ENCODE results near the gene GPA33.

GPA33 gene

DNA sequence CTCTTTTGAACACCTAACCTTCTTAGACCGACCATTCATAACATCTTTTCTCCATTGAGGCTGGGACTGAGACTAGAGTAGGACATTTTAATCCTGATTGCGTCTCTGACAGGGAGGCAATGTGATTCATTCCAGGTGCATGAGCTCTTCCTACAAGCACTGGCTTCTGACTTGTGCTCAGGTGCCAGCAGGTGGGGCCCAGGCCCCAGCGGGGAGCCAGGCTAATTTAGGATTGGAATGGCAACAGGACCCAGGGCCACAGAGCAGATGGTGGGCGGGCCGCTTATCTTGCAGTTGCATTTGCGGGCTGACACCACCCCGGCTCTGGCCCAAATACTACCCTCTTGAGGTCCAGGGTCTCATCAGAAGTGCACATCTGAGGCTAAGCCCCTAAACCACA is 4.1 kb downstream of the GPA33 start:
- TF ChIP-seq, protein P1, sequence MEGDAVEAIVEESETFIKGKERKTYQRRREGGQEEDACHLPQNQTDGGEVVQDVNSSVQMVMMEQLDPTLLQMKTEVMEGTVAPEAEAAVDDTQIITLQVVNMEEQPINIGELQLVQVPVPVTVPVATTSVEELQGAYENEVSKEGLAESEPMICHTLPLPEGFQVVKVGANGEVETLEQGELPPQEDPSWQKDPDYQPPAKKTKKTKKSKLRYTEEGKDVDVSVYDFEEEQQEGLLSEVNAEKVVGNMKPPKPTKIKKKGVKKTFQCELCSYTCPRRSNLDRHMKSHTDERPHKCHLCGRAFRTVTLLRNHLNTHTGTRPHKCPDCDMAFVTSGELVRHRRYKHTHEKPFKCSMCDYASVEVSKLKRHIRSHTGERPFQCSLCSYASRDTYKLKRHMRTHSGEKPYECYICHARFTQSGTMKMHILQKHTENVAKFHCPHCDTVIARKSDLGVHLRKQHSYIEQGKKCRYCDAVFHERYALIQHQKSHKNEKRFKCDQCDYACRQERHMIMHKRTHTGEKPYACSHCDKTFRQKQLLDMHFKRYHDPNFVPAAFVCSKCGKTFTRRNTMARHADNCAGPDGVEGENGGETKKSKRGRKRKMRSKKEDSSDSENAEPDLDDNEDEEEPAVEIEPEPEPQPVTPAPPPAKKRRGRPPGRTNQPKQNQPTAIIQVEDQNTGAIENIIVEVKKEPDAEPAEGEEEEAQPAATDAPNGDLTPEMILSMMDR (IDR thresholded peaks at IDR 0.05; ENCODE audit: control extremely low read depth, extremely low read depth, low read depth, missing control alignments), result no peak
- no peak for DNase-seq (ENCODE audit: extremely low spot score)
- CTCF ChIA-PET, result interaction anchor here (1.0 to 1.5 kb wide), 3 partner anchors 23 to 447 kb away, joined by 3 read pairs; no protein-coding TSS in a partner anchor
- POLR2A ChIA-PET, result no interaction called here

DNA sequence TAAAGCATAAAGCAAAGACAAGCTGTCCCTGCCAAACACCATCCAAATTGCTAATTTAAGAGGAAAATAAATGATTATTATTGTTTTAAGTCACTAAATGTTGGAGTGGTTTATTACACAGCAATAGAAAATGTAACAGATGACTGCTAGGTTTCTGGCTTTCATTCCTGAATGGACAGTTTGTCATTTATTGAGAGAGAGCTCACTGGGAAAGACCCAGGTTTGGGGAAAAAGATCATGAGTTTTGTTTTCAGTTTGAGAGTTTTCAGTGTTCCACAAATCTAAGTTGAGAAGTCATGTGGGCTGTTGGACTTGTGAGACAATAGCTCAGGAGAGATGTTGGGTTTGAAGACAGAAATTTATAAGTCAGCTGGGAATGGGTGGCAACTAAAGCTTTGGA is 5.4 kb downstream of the GPA33 start:
- ChIA-PET POLR2A (interaction anchor here (0.6 kb wide), 1 partner anchor 136 kb away, joined by 3 read pairs; no protein-coding TSS in a partner anchor), CTCF (interaction anchor here (1.4 to 3.4 kb wide), 3 partner anchors 9 to 450 kb away, joined by 4 to 9 read pairs (median 7); partner anchors contain the start of gene STYXL2)
- TF ChIP-seq, protein P1 (IDR thresholded peaks at IDR 0.05; ENCODE audit: control extremely low read depth, extremely low read depth, low read depth, missing control alignments), result no peak
- no peak for DNase-seq (ENCODE audit: extremely low spot score)

DNA sequence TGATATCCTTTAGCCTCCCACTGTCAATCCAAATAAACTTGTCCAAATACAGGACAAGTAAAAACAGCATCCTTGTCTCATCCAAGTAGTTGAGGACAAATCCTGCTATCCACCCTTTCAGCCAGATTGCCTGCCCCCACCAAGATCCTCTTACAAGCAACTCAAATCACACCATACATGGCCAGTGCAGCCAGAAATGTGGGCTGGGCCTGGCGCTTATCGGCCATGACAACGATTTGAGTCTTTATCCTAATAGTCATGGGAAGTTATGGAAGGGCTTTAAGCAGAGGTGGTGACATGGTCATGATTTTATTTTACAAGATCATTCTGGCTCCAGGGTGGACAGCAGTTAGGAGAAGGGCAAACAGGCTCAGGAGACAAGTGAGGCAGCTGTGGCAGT is 6.3 kb downstream of the GPA33 start:
- ChIA-PET POLR2A (no interaction called here), CTCF (interaction anchor here (1.4 to 3.4 kb wide), 3 partner anchors 10 to 450 kb away, joined by 4 to 9 read pairs (median 7); partner anchors contain the start of gene STYXL2)
- DNase-seq (ENCODE audit: extremely low spot score), result no peak
- TF ChIP-seq, protein P1 (IDR thresholded peaks at IDR 0.05; ENCODE audit: control extremely low read depth, extremely low read depth, low read depth, missing control alignments), result no peak

DNA sequence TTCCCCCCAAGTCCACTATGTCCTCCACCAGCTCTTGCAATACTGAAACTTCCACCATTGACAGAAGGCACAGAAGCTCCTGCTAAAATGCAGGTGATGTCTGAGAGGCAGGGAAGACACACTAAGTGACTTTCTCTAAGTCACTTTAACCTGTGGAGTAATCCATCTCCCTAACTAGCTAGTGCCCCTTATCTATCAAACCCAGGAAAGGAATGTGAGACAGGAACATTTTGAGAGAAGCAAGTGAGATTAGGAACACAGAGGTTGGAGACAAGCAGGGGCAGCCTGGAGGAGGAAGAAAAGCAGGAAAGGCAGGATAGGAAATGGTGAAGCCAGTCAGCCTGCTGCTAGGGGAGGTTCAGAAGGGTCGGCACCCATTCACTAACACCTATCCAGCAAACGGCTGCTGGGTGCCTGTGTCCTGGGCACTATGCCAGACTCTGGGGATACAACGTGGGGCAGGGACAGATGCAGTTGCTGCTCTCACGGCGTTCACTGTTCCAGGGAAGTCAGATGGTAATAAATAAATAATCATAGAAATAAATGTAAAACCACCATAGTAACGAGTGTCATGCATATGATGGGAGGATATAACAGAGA is 7.0 kb downstream of the GPA33 start:
- CTCF ChIA-PET, result interaction anchor here (1.0 to 3.4 kb wide), 5 partner anchors 13 to 358 kb away, joined by 3 to 9 read pairs (median 3); no protein-coding TSS in a partner anchor
- POLR2A ChIA-PET, result no interaction called here
- TF ChIP-seq, protein P1 (IDR thresholded peaks at IDR 0.05; ENCODE audit: control extremely low read depth, extremely low read depth, low read depth, missing control alignments), result no peak
- no peak for DNase-seq (ENCODE audit: extremely low spot score)

DNA sequence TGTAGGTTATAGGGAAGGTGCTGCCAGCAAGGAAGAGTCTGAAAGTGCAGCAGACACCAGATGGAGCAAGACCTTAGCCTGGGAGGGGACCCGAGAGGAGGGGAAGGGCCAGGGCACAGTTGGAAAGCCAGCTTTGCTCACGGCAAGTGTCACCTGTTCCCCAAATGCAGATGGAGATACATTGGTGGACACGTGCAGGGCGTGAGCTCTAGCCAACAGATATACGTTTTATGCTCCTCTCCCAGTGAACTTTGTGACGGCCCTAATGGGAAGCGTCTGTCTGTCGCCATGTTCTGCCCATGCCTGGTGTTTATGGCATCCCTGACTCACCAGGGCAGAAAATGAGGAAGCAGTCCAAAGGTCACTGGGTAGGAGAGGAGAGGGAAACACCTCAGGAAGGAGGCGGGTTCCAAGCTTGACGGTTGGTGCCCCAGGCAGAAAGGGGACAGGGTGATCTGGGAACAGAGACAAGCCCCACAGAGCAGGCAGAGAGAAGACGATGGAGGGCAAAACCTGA is 7.6 kb downstream of the GPA33 start:
- ChIA-PET POLR2A (no interaction called here), CTCF (interaction anchor here (1.0 to 3.4 kb wide), 5 partner anchors 13 to 359 kb away, joined by 3 to 9 read pairs (median 3); no protein-coding TSS in a partner anchor)
- DNase-seq (ENCODE audit: extremely low spot score), result no peak
- TF ChIP-seq, protein P1 (IDR thresholded peaks at IDR 0.05; ENCODE audit: control extremely low read depth, extremely low read depth, low read depth, missing control alignments), result no peak

DNA sequence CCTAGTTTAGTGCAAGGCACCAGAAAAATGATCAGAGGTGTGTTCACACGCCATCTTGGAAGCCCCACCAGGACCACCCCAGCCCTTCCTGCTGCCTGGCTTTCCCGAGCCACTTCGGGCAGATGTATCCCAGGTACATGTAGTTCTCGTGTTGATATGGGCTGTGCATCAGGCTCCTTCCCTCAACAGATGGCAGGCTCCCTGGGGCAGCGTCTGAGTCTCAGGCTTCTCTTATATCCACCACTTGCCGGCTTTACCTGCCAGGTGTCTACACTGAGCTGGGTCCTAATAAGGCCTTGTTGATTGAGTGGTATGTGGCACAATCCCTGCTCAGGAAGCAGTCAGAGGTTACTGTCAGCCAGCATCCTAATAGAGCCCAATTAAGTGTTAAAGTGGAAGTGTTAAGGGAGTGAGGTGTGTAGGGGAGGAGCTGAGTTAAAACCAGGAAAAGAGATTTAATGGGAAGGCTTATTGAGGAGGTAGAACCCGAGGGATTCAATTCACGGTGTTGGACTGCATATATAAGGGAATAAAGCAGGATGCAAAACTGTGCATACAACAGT is 8.5 kb downstream of the GPA33 start:
- POLR2A ChIA-PET, result no interaction called here
- TF ChIP-seq, protein P1 (IDR thresholded peaks at IDR 0.05; ENCODE audit: control extremely low read depth, extremely low read depth, low read depth, missing control alignments), result no peak
- CTCF ChIA-PET, result interaction anchor here (1.1 to 3.4 kb wide), 3 partner anchors 14 to 23 kb away, joined by 3 to 9 read pairs (median 3); no protein-coding TSS in a partner anchor
- no peak for DNase-seq (ENCODE audit: extremely low spot score)

All from GM10248 (cell line).